ENCODE results near the gene KANTR.
A peak's percentile ranks its signal among the peaks of the same experiment; 100 is the strongest.

KANTR gene

GRCh38 chrX:53087388-53087831 lies 6.5 kb upstream of the KANTR start:
- no peak for TF ChIP-seq CTCF (IDR thresholded peaks at IDR 0.05; ENCODE audit: low read depth, low read length)
- no peak overlapping the region for H3K4me3 ChIP-seq (ENCODE audit: low read depth, low read length)

DNA sequence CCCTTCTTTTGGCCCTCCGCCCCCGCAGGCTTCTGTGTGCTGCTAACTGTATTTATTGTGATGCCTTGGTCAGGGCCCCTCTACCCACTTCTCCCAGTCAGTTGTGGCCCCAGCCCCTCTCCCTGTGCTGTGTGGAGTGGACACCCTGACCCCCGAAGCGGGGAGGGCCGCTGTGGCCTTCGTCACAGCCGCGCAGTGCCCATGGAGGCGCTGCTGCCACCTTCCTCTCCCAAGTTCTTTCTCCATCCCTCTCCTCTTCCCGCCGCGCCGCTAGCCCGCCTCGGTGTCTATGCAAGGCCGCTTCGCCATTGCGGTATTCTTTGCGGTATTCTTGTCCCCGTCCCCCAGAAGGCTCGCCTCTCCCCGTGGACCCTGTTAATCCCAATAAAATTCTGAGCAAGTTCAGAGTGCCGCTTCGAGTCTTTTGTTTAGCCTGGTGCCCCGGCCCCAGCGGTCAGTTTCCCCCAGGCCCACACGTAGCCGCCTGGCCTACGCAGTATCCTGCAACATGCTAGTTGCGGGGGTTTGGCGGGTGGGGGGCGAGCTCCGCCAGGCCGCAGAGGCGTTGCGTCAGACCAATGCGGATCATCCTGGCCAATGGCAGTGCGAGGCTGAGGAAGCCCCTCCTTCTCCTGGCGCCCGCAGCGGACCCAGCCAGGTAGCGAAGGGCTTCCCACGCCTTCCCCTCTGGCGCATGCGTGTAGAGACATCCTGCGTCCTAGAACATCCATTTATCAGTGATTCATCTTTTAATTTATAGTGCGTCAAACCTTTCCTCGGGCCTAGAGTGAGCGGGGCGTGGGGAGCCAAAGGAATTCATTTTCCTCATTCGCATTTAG lies 5.6 kb upstream of the KANTR start:
- peak overlapping the region; percentile 47 for H3K4me3 ChIP-seq (ENCODE audit: low read depth, low read length)
- TF ChIP-seq CTCF (IDR thresholded peaks at IDR 0.05; ENCODE audit: low read depth, low read length), result no peak

GRCh38 chrX:53089224-53089842 lies 4.6 kb upstream of the KANTR start:
- TF ChIP-seq CTCF (IDR thresholded peaks at IDR 0.05; ENCODE audit: low read depth, low read length), result peak; percentile 95
- peak overlapping the region; percentile 47 for H3K4me3 ChIP-seq (ENCODE audit: low read depth, low read length)

- no peak for TF ChIP-seq CTCF (IDR thresholded peaks at IDR 0.05; ENCODE audit: low read depth, low read length)
- no peak overlapping the region for H3K4me3 ChIP-seq (ENCODE audit: low read depth, low read length)
These were observed 4.0 kb upstream of the KANTR start for GRCh38 chrX:53089925-53090324.

DNA sequence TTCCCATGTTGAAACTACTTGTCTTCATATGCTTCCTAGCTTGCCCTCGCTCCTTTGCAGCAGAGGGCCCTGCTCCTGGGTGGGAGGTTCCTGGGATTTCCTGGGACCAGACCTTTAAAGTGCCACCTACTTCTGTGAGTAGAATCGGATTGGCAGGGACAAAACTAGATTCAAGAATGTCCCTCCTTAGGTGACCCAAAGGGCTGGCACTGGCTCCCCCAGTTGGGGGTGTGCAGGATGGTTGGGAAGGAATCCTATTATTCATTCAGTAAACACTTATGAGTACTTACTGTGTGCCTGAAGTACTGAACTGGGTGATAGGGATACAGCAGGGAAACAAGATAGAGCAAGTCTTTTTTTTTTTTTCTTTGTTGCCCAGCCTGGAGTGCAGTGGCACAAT lies 2.6 kb upstream of the KANTR start:
- no peak for TF ChIP-seq CTCF (IDR thresholded peaks at IDR 0.05; ENCODE audit: low read depth, low read length)

DNA sequence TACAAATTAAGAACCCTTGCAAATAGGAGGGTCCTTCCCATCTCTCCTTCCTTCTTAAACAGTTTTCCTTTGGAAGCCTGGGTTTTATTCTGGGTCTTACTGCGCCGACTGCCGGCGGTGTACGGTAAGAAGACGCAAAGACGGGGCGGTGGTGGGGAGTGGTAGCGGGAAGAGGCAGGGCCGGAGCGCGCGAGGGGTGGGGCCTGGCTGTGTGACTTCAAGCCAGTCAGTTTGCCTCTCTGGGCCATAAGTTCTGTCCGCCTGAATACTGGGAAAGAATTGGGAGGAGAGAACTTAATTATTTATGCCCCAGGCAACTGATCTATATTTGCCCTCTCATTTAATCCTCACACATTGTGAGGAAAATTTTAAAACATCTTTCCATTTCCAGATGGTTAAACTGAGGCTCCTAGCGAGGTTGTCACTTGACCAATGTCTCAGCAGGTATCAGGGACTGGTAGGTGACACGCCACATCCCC lies 726 bp upstream of the KANTR start:
- TF ChIP-seq CTCF (IDR thresholded peaks at IDR 0.05; ENCODE audit: low read depth, low read length), result peak; percentile 37
- peak overlapping the region; percentile 58 for H3K4me3 ChIP-seq (ENCODE audit: low read depth, low read length)

More for the DNA sequence above, 2.6 kb upstream of the KANTR start:
- H3K4me3 ChIP-seq (ENCODE audit: low read depth, low read length), result no peak overlapping the region

DNA sequence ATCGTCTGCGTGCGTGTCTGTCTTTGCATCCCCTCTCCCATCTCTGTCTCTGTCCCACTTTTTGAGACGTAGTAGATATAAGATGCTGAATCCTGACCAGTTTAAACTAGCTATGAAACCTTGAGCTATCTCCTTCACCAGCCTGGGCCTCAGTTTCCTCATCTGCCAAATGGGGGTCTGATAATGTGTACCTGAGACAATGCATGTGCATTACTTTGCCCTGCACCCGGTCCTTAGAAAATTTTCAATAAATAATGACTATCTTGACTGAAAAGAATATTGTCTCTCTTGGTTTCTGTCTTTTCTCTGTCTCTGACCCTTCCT lies 602 bp downstream of the KANTR start:
- peak overlapping the region; percentile 71 for H3K4me3 ChIP-seq (ENCODE audit: low read depth, low read length)
- no peak for TF ChIP-seq CTCF (IDR thresholded peaks at IDR 0.05; ENCODE audit: low read depth, low read length)

Measured in WI38 (cell line).